Osteoblast (primary cell): ENCODE results near the gene LCE2D. TPM values are rescaled to one million over a fixed set of nuclear protein-coding genes. Genes with fewer than 3 reads are reported as not detected.

Experiments used
- DNase-seq: peaks from one replicate; pipeline ENCODE4 v3.0.0; 2011; ENCODE audit warnings: low spot score, mixed read lengths; ENCODE audit not compliant: insufficient read length; ENCODE audit errors: missing footprints
- H2AFZ ChIP-seq: 2 replicates; pipeline ENCODE4 v1.6.0; 2011; ENCODE audit warnings: mild to moderate bottlenecking, low read length
- H3K27ac ChIP-seq: 2 replicates; pipeline ENCODE4 v1.5.1; 2011; ENCODE audit warnings: mild to moderate bottlenecking, low read depth, low read length, moderate library complexity
- H3K27me3 ChIP-seq: 2 replicates; pipeline ENCODE4 v1.6.0; 2012; ENCODE audit warnings: mild to moderate bottlenecking, control low read depth, inconsistent platforms, low read length, moderate library complexity; ENCODE audit not compliant: insufficient read depth
- H3K36me3 ChIP-seq: 2 replicates; pipeline ENCODE4 v1.5.1; 2011; ENCODE audit warnings: mild to moderate bottlenecking, low read length, control low read depth, moderate library complexity; ENCODE audit not compliant: insufficient read depth
- H3K4me1 ChIP-seq: 2 replicates; pipeline ENCODE4 v1.5.1; 2011; ENCODE audit warnings: mild to moderate bottlenecking, low read length, control low read depth, moderate library complexity; ENCODE audit not compliant: insufficient read depth
- H3K4me2 ChIP-seq: 2 replicates; pipeline ENCODE4 v1.6.0; 2011; ENCODE audit warnings: mild to moderate bottlenecking, low read length; ENCODE audit not compliant: insufficient read depth
- H3K4me3 ChIP-seq: fragments of 200-600 bp; sonication (generic); 3 replicates; pipeline ENCODE4 v1.5.1; 2012; ENCODE audit warnings: mild to moderate bottlenecking, low read length, inconsistent platforms; ENCODE audit not compliant: insufficient read depth
- H3K79me2 ChIP-seq: 2 replicates; pipeline ENCODE4 v1.6.0; 2012; ENCODE audit warnings: mild to moderate bottlenecking, low read length, control low read depth, inconsistent platforms; ENCODE audit not compliant: insufficient read depth
- H3K9me3 ChIP-seq: 2 replicates; pipeline ENCODE4 v1.5.1; 2011; ENCODE audit warnings: low read depth, low read length, control low read depth
- H4K20me1 ChIP-seq: 2 replicates; pipeline ENCODE4 v1.6.0; 2012; ENCODE audit warnings: mild to moderate bottlenecking, low read length, control low read depth; ENCODE audit not compliant: insufficient read depth
- CTCF ChIP-seq: IDR thresholded peaks from 2 replicates; pipeline ENCODE4 v1.5.1; 2011; ENCODE audit warnings: mild to moderate bottlenecking, low read depth, low read length, moderate library complexity; ENCODE audit errors: extremely low read depth
- total RNA-seq: library from RNA; depleted of rRNA; stranded (reverse); fragments of >200 nt; gene quantifications from 2 replicates; pipeline ENCODE4 v1.2.3, GENCODE V29; 2012

LCE2D gene
- total RNA-seq, 1 donor = not detected

GRCh38 chr1:152623203-152623844 is 39.9 kb upstream of the LCE2D start:
- Histone ChIP-seq H3K27me3 (no peaks in the 10 kb centered on the region), H2AFZ (no peak overlapping the region), H3K4me2 (no peak overlapping the region), H3K4me3 (no peak overlapping the region), H3K9me3 (no peaks in the 10 kb centered on the region), H3K4me1 (no peaks in the 10 kb centered on the region), H3K27ac (no peak overlapping the region), H3K36me3 (no peaks in the 10 kb centered on the region), H4K20me1 (no peaks in the 10 kb centered on the region), H3K79me2 (no peaks in the 10 kb centered on the region)
- peak; percentile 34 for DNase-seq
- TF ChIP-seq CTCF = no peak

- Histone ChIP-seq H4K20me1 (no peaks in the 10 kb centered on the region), H3K4me3 (no peak overlapping the region), H3K27me3 (no peaks in the 10 kb centered on the region), H3K79me2 (no peaks in the 10 kb centered on the region), H3K9me3 (no peaks in the 10 kb centered on the region), H2AFZ (no peak overlapping the region), H3K4me2 (no peak overlapping the region), H3K4me1 (no peaks in the 10 kb centered on the region), H3K27ac (no peak overlapping the region), H3K36me3 (no peaks in the 10 kb centered on the region)
- no peak for TF ChIP-seq CTCF
- DNase-seq = no peak
Observed at GRCh38 chr1:152626744-152627143, 36.4 kb upstream of the LCE2D start.

- no peak overlapping the region for H3K4me3 ChIP-seq
- no peaks in the 10 kb centered on the region for H4K20me1 ChIP-seq
- DNase-seq = no peak
- no peak for TF ChIP-seq CTCF
- H3K27me3 ChIP-seq = no peaks in the 10 kb centered on the region
- H3K4me2 ChIP-seq = no peak overlapping the region
- no peaks in the 10 kb centered on the region for H3K36me3 ChIP-seq
- no peak overlapping the region for H3K27ac ChIP-seq
- H2AFZ ChIP-seq = no peak overlapping the region
- no peaks in the 10 kb centered on the region for H3K9me3 ChIP-seq
- H3K4me1 ChIP-seq = no peaks in the 10 kb centered on the region
- no peaks in the 10 kb centered on the region for H3K79me2 ChIP-seq
Observed at GRCh38 chr1:152630596-152630995, 32.6 kb upstream of the LCE2D start.

GRCh38 chr1:152640351-152640750 is 22.8 kb upstream of the LCE2D start:
- Histone ChIP-seq H3K27ac (no peak overlapping the region), H2AFZ (no peak overlapping the region), H3K4me3 (no peak overlapping the region), H3K79me2 (no peaks in the 10 kb centered on the region), H3K36me3 (no peaks in the 10 kb centered on the region), H3K4me2 (no peak overlapping the region), H3K4me1 (no peaks in the 10 kb centered on the region), H4K20me1 (no peaks in the 10 kb centered on the region), H3K9me3 (no peaks in the 10 kb centered on the region), H3K27me3 (no peaks in the 10 kb centered on the region)
- no peak for DNase-seq
- no peak for TF ChIP-seq CTCF
